ENCODE measurements around the gene BRD4.
A peak's percentile ranks its signal among the peaks of the same experiment; 100 is the strongest.
"Not testable (repeated sequence)": the region's sequence is repeated elsewhere in the genome, so short reads cannot be mapped to it uniquely, and the experiment has no call there.

The BRD4 gene

DNA sequence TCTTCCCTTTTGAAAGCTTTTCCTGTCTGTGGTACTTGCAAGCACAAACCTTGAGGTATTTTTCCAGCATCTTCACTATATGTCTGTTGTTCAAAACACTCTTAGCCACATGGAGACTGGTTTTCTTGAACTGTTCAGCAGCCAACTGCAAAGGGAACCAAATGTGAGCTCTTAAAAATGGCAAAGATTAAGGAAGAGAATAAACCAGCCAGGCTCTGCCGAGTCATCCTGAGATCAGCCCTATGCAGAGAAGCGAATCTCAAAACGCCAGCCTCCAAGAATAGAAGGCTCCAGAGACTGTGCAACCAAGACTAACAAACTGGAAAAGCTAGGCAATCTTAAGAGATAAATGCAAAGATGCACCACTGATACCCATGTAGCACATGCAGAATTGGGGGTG is 26.6 kb upstream of the BRD4 start:
- DNase-seq: no peak

DNA sequence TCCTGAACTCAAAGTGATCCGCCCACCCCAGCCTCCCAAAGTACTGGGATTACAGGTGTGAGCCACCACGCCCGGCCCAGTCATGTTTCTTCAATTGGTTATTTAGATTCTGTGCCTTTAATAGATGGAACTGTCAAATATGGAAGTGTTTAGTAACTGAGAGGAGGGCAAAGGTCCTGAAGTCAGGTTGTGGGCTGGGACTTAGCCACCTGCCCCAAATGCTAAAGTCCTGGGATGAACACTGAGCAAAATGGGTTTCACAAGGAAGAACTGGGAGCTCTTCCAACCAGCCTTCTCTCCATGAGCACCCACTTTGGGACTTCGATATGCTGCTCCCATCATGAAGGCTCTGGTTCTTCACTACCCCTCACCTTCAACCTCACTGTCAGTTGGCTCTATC is 25.6 kb upstream of the BRD4 start:
- no peak for DNase-seq

DNA sequence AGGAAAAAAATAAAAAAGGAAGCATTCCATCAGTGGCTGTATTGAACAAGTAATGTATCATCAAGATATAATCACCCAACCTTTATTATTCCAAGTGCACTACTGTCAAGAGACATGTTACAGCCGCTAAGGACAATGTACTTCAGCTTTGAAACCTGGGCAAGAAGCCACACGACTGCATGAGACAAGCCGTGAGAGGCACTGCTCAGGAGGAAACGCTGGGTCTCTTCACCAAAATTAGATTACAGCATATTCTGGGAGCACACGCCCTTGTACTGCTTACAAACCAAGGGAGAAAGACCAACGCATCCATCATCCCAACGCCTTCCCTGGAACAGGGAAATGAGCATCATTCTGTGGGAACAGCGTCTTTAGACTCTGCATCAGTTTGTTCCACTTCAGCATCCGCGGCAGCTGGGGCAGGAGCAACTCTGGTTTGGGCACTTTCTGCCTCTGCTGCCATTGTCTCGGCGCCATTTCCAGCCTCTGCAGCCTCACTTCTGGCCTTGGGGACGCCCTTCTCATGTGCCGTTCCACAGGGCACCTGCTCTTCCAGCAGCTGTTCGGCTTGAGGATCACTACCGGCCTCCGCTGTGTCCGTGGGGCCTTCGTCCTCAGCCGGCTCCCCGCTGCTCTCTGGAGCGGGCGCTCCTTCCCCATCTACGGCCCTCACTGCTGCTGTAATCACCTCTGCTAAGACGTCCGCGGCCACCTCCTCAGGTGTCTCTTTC is 22.4 kb upstream of the BRD4 start:
- no peak for DNase-seq

DNA sequence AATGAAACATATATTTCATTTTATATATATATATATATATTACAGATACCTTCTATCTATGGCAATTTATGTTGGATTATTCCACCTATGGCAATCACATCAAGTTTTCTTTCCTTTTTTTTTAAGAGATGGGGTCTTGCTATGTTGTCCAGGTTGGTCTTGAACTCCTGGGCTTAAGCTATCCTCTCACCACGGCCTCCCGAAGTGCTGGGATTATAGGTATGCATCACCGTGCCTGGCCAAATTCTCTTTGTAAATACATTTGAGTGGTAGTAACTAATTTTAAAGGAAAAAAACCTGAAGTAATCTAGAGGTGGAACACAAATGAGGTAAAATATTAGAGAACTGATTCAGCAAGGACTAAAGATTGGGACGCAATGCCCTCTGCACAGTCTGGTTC is 21.6 kb upstream of the BRD4 start:
- DNase-seq: no peak

DNA sequence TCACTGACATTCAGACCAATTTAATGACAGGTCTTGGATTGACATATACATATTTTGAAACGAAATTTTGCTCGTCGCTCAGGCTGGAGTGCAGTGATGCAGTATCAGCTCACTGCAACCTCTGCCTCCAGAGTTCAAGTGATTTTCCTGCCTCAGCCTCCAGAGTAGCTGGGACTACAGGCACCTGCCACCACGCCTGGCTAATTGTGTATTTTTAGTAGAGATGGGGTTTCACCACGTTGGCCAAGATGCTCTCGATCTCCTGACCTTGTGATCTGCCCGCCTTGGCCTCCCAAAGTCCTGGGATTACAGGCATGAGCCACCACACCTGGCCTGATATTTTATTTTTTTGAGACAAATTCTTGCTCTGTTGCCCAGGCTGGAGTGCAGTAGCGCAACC is 20.2 kb upstream of the BRD4 start:
- not testable (repeated sequence) for DNase-seq

DNA sequence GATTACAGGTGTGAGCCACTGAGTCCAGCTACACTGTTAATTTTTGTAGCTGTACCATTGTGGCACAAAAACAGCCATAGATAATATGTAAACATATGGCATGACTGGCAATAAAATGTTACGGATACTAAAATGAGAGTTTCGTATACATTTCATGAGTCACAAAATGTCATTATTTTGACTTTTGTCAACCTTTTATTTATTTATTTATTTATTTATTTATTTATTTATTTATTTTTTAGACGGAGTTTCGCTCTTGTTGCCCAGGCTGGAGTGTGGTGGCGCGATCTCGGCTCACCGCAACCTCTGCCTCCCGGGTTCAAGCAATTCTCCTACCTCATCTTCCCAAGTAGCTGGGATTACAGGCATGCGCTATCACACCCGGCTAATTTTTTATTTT is 9.0 kb upstream of the BRD4 start:
- DNase-seq: not testable (repeated sequence)

DNA sequence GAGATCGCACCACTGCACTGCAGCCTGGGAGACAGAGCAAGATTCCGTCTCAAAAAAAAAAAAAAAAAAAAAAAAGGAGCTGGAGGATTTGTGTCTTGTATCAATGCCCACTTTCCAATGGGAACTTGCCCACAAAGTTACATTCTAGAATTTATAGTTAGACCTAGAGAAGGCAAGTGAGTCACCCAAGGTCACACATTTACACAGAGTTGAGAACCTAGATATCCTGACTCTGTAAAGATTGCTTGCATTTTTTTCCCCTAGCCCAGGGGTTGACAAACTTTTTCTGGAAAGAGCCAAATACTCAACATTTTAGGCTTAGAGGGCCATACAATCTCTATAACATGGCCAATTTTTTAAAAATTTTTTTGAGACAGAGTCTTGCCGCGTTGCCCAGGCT is 7.7 kb upstream of the BRD4 start:
- no peak for DNase-seq

DNA sequence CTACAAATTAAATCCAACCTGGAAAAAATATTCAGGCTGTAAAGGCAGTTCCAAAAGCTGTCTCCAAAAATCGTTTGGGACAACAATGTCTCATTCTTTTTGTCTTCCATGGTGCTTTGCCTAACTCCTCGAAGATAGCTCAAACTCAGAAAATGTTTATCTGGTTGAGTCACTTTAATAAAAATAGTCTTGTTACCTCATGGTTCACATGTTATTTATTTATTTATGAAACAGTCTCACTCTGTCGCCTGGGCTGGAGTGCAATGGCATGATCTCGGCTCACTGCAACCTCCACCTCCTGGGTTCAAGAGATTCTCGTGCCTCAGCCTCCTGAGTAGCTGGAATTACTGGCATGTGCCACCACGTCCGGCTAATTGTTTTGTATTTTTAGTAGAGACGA is 4.9 kb upstream of the BRD4 start:
- DNase-seq: no peak

DNA sequence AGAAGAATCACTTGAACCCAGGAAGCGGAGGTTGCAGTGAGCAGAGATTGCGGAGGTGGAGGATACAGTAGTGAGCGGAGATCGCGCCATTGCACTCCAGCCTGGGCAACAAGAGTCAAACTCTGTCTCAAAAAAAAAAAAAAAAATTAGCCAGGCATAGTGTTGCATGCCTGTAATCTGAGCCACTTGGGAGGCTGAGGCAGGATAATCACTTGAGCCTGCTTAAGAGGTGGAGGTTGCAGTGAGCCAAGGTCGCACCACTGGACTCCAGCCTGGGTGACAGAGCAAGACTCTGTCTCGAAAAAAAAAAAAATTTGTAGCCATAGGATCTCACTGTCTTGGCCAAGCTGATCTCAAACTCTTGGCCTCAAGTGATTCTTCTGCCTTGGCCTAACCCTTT is 3.7 kb upstream of the BRD4 start:
- not testable (repeated sequence) for DNase-seq

DNA sequence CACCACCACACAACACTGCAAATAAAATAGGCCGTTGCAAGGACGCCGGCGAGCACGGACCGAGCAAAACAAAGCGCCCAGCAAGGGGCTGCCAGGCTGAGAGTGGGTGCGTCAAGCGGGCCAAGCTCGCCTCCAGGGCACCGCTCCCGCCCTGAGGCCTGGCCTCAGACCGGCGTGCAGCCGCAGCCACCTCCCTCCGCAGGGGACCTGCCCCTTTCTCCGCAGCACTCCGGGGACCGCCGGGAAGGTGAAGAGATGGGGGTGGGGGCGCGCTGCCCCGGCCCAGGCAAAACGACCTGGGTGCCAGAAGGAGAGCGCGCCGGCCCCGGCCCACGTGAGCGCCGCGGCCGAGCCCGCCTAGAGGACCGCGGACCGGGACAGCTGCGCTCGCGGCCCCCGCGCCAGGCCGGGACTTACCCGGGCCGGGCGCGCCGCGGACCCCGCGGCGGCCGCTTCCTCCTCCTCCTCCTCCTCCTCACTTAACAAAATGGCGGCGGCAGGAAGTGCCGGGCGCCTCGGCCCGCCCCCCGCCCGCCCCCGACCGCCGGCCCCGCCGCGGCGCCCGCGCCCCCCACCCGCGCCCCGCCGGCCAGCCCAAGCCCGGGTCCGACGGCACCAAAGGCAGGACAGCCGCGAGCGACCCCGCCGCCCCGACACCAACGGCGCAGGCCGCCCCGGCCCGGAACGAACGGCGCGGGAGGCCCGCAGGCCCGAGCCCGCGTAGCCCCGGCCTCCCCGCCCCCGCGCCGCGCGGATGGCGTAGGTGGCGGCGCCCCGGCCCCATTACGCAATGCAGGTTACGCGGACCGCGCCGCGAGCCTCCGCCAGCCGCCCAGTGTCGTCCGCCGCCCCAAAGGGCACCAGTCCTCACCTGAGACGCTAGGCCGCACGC is 674 bp downstream of the BRD4 start:
- DNase-seq: peak; percentile 49 to 75 (median 64)

DNA sequence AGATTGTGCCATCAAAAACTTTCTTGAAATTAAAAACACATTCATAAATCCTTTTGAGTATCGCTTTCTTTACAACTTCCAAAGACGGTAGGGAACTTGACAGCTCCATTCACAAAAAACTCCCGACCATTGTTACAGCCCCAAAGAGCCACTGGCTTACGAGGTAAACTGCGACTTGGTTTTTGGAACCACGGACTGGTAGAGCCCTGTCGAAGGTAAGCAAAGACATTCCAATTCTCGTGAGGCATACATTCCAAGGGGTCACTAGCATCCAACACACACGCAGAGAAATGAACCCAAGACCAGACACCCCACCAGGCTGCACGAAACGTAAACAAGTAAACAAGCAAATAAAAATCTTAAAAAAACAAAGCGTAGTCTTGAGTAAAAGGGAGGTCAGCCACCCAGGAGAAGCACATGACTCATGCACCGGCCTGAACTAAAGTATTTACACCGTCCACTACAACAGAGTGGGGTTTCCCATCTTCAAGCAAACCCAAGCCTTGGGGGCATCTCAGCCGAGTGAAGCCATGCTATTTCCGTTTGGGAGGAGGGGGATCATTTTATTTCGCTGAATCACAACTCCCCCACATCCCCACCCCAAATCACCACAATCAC is 1.4 kb downstream of the BRD4 start:
- DNase-seq: peak in 2 of 6 experiments; percentile 31 to 33

DNA sequence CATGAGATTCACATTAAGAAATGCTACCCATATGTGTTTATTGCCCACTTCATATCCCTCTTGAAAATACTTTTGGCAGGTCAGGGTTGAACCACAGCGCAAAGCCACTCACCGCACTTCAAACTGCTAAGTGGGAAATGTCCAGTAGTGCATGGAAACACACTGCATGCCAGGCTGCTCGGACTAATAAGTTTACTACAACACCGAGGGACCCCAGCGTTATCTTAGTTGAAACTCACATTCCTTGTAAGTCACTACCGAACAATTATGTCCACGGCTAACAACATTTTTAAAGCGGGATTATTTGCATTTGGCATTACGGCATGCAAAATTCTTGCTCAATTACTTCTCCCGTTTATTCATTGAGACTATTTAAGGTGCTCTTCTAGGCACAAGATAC is 4.0 kb downstream of the BRD4 start:
- DNase-seq: no peak

DNA sequence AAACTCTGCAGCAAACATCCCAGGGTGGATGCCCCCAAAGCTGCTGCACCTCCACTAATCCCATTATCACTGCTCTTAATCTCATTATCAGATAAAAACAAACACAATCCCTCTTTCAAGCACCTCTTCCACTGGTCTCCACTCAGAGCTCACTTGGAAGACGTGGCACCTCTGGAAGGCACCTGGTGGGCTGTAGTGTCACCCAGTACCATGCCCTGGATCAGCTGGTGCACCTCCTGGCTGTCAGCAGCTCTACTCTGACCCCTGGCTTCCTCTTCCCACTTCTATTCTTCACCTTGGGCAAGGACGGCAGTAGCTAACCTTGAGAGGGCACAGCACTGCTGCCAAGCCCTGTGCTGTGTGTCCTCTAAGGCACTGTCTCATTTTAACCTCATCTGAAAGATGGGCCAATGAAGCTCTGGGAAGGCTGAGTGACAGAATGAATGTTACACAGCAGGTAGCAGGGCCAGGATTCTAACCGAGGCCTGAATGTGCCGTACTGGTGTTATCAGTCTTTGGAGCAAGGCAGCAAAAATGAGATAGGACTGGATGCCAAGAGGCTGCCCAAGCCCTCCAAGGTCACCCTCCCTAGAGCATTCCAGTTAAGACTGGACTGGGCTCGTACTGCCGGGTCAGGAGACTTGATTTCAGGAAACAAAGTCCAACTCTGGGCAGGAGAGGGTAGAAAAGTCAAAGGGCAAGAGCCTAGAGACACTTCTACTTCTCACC is 7.4 kb downstream of the BRD4 start:
- peak in 1 of 6 experiments; percentile 13 for DNase-seq

DNA sequence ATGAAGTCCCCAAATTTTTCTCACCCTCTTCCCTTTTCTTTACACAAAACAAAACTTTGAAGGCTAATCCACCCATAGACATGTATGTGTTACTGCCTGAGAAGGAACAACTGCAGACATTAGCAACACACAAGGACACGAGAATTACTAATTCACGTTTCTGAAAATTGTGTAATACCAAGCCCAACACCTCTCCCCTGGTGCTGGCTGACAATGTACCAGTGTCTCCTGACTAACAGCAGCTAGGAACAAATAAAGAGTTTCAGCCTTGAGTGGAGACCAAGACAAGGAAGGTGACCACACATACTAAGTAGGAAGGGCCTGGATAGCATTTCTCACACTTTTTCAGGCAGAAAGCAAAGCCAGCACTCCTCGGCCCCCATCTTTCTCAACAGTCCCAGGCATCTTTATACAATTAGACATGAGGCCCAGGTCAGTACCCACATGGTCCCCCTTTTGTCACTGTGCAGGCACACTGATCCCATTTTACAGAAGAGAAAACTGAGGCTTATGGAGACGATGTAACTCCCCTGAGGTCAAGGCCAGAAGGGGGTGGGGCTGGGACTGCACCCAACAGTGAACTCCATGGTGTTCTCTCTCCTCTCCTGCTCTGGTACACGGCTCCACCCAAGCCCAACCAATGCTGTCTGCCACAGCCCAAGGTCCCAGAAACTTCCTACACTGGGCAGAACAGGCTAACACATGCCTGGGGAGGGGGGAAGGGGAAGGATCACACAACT is 8.7 kb downstream of the BRD4 start:
- no peak for DNase-seq

DNA sequence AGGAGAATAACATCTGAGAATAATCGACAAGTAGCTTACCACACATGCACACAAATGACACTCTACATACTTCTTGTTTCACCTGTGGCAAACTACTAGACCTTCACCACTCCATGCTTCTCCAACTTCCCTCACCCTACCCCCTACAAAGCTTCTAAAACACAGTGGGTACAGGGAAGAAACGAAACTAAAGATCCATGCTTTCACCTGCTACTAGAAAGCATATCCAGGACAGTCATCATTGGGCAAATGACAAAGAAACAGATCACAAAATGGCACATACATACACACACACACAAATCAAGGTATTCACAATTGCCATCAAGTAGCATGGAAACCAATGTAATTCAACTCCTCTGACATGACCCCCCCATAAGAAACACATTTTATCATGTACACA is 10.6 kb downstream of the BRD4 start:
- DNase-seq: no peak

DNA sequence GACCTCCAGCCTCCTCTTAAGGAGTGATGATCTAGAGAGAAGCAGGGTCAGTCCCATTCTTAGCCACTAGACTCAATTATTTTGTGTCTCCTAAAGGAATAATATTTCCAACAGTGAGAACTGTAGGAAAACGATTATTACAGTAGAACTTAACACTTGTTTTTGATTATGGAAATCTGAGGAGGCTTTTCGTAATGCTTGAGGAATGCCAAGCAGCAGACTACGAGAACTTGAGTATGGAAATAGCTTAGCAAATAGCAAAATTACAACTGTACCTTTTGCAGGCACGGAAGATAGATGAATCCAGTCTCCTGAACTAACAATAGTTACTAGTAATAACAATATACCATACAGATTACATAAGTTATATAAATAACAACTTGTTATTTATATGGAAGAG is 12.2 kb downstream of the BRD4 start:
- no peak for DNase-seq

DNA sequence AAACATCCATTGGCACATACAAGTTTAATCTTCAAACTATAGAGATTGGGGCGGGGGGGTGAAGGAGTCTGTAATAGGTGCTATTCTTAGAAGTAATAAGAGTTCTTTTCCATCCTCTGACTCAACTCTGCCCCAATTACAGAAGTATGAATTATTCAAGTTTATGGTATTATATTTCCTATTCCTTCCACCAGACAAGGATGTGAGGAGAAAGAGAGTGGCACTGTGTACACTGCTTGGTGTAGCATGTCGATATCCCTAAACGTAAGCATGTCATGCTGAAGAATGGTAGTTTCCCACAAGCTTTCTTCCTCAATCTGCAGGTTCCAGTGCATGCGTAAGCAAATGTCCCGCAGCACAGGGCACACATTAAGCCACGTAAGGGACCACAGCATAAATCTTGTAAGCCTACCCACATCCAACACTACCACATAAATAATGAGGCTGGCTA is 14.1 kb downstream of the BRD4 start:
- no peak for DNase-seq

DNA sequence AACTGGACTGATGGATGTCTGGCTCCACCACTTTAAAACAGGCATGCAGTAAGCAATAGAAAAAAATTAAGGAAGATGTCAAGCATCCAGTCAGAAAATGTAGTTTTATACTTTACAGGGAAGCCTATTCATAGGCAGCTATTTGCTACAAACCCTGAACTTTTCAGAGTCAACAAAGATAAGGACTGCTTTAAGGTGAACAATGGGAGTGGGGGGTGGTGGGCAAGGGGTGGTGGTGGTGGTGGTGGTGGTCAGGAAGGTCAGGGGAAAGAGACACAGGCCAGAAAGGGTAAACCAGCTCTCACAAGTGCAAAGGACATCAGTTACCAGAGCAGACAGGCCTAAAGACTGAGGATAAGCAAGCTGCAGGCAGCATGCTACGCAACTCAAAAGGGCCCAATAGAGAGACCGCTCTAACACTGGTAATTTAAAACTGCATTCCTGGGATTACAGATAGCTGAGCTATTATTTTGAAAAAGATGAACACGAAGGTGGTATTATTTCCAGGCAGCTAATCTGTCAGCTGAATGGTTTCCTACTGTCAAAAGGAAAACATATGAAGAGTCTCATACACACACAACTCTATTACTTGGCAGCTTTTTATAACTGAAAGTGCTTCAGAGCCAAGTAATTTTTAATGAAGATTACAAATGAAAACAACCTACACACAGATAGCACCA is 14.8 kb downstream of the BRD4 start:
- no peak for DNase-seq

DNA sequence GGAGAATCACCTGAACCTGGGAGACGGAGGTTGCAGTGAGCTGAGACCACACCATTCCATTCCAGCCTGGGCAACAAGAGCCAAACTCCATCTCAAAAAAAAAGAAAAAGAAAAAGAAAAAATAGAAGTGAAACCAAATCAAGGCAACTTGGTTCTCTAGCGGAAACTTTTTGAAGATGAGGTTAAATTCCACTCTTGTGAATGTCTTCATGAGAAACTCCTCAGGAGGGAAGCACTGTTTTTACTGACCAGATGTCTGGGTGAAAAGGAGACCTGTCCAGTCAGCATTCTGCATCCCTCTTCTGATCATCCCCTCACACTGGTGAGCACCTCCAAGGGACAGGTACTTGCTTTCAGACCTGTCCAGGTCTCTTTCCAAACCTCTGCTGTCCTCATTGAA is 15.8 kb downstream of the BRD4 start:
- DNase-seq: peak in 1 of 6 experiments; percentile 16

DNA sequence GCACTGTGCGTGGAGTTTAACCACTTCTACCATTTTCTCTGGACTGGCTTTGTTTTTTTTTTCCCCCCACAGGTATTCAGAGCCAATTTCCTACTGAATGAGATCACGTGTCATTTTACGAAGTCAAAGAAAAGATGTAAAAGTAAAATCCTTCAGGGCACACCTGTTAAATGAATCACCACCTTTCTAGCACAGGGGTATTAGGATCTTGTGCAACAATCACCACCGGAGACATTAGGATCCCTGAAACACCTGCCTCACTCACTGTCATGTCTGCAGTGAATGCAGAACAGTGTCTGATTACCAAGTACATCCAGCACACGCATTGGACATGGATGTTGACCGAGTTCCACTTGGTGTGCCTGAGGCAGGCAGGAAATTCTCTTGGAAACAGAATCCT is 17.2 kb downstream of the BRD4 start:
- no peak for DNase-seq

DNA sequence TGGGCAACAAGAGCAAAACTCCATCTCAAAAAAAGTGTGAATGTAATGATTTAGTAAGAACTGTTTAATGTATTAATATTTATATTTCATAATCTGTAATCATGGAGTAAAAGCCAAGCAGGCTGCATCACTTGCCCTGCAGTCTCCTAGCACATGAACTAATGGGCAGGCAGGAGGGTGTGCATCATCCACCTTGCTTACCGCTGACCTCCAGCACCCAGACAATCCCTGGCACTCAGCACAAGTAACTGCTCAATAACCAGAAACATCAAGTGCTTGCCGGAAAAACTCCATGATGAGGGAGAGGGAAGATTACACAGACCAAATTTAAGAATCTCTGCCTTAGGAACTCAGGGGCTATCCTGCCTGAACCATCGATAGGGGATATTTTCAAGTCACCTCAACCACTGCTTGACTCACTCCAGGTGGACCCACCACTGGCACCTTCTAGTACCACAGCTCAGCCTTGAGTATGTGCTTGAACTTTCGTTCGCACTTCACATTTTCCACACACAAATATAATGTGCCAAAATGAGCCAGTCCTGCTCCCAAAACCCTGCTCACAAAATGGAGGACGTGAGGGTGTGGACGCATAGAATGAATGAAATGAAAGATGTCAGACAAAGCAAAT is 18.6 kb downstream of the BRD4 start:
- DNase-seq: no peak

All from stimulated activated naive CD4-positive, alpha-beta T cell (primary cell).